Thyroid gland (tissue), 4 donors: ENCODE results near the gene RAPGEF3.

Experiments
- POLR2A ChIP-seq, 2 donors: fragments of 450-650 bp; IDR thresholded peaks; one replicate each; pipeline ENCODE4 v1.6.1; 2017; ENCODE audit warnings: antibody characterized with exemption in 2 of 2, mild to moderate bottlenecking in 2 of 2, moderate library complexity in 1 of 2
- TF ChIP-seq, protein P1 (sequence below), 6 experiments: fragments of 200-600 bp in 3 of 6; fragments of 450-650 bp in 3 of 6; sonication (generic) in 3 of 6; IDR thresholded peaks; one replicate each; pipeline ENCODE4 v1.5.1; 2016 to 2019; ENCODE audit warnings: antibody characterized with exemption in 6 of 6, mild to moderate bottlenecking in 2 of 6, inconsistent platforms in 1 of 6, moderate library complexity in 1 of 6

DNA sequence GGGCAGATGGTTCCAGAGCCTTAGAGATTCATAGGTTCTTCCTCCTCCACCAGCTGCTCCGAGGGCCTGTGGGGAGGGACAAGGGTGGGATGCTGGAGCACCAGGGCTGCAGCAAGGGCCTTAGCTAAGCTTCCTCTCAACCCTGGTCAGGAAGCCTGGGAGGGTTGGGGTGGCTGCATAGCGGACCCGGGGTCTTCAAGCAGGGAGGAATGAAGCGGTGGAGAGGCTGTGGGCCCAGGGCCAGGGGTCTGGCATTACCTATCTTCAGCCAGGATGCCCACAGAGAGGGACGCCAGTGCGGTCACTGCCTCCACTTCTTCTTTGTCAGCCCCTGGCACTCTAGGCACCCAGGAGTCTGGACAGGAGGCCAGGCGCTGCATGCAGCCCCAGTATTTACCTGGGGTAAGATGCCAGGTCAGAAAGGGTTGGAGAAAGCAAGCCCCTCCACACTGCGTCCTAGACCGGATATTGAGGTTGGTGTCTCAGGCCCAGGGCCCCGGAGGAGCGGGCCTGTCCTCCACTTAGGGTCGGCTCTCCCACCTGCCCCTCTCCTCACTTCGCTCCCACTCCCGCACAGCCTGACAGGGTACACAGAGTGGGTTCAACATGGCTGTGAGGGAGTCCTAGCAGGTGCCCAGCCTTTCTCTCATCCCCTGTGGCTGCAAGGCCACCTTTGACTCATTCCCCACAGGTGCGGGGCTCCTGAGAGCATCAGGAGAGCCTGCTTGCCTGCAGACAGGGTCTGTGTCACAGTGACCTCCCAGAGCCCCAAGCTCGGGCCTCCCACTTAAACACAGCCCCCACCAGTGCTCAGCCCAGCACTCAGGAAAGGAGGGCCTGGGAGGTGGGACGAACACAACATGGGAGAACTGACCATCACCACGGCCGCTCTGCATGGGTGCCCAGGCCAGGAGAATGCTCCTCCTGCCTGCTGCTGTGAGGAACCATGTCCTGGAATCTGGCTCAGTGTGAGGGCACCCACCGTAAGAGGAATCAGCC is 25.4 kb upstream of the RAPGEF3 start:
- TF ChIP-seq, protein P1, sequence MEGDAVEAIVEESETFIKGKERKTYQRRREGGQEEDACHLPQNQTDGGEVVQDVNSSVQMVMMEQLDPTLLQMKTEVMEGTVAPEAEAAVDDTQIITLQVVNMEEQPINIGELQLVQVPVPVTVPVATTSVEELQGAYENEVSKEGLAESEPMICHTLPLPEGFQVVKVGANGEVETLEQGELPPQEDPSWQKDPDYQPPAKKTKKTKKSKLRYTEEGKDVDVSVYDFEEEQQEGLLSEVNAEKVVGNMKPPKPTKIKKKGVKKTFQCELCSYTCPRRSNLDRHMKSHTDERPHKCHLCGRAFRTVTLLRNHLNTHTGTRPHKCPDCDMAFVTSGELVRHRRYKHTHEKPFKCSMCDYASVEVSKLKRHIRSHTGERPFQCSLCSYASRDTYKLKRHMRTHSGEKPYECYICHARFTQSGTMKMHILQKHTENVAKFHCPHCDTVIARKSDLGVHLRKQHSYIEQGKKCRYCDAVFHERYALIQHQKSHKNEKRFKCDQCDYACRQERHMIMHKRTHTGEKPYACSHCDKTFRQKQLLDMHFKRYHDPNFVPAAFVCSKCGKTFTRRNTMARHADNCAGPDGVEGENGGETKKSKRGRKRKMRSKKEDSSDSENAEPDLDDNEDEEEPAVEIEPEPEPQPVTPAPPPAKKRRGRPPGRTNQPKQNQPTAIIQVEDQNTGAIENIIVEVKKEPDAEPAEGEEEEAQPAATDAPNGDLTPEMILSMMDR (IDR thresholded peaks at IDR 0.05), result no peak
- TF ChIP-seq POLR2A (IDR thresholded peaks at IDR 0.05), result no peak
